Activated gamma-delta T cell treated with Interleukin-2 at 50 U/mL for 16 hours (primary cell): ENCODE data around the gene MGRN1.
A peak's percentile ranks its signal among the peaks of the same experiment; 100 is the strongest.

Source experiments
- DNase-seq: peaks from one replicate; pipeline ENCODE4 v3.0.0-alpha.2; 2020

The MGRN1 gene

DNA sequence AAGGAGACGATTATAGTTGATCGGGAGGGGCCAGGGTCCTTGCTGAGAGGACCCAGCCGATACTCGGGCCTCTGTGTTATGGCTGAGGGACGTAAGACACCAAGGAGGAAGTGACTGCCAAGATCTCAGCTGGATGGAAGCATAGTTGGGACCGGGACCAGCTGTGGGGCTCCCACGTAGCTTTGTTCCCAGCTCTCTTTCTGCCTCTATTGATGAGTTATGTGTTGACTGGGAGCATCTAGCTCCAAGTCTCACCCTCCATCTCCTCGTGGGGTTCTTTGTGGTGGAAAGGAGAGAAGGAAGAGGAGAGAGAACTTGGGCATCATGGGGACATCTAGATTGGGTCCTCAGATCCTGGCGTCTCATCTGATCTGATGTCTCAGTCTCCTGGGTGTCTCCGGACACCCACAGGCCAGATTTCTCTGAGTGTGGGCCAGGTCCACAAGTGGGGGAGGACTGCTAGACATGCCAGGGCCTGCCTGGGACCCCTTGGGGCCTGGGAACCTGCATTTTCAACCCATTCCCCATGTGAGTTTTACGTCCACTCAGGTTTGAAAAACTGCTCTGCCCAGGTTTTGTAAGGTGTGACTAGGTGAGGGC lies 1.0 kb downstream of the MGRN1 start:
- no peak for DNase-seq

- DNase-seq: no peak
These were observed 1.8 kb downstream of the MGRN1 start for GRCh38 chr16:4626396-4626795.

DNA sequence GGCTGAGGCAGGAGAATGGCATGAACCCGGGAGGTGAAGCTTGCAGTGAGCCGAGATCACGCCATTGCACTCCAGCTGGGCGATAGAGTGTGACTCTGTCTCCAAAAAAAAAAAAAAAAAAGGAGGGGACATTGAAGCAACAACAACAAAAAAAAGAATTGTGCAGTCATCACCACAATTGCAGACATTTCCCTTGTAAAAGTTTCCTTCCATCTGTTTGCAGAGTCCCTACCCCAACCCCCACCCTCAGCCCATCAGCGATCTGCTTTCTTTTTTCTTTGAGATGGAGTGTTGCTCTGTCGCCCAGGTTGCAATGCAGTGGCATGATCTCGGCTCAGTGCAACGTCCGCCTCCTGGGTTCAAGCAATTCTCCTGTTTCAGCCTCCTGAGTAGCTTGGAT lies 3.7 kb downstream of the MGRN1 start:
- DNase-seq: no peak

- DNase-seq: no peak
These were observed 6.8 kb downstream of the MGRN1 start for GRCh38 chr16:4631444-4631843.

DNA sequence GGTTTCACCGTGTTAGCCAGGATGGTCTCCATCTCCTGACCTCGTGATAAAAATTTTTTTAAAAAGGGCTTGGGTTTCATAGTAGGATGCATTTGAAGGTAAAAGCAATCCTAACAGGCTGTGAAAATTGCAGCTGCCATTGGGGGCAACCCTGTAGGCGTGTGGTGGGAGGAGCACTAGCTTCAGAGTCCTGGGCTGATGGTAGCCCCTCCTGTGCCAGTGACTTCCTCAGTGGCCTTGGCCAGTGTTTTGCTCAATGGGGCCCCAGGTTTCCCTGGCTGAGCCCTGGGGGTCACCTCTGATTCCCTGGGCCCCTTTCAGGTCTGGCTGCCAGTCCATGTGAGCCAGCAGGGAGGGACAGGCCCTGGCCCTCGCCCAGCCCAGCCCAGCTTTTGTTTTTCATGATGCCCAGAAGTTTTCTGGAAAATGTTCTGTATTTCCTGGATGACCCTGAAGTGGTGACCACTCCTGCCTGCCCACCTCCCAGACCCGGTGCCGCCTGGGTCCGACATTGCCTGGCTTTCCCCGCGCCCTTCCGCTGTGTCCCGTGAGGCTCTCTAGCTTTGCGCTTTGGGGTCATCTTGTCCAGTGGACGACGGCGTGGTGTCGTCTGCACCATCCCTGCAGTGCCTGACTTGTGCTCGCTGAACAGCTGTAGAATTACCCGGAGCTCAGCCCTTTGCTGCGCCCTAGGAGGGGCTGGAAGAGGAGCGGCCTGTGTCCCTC lies 9.4 kb downstream of the MGRN1 start:
- no peak for DNase-seq

DNA sequence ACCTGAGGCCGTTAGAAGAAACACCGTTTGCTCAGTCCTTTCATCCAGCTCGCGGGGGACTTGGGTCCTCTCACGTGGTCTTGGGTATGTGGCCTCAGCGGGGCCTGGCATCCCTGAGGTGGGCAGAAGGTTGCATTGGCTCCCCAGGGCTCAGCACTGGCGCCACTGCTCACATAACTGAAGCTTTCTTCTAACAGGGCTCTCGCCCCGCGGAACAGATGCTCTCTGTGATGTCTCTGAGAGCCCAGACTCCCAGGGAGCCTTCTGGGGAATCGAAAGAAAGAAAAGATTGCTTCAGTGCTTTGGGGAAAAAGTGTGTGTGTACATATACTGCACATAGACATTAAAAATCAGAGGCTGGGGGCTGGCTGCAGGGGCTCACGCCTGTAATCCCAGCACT lies 10.1 kb downstream of the MGRN1 start:
- no peak for DNase-seq

- DNase-seq: no peak
These were observed 11.6 kb downstream of the MGRN1 start for GRCh38 chr16:4636196-4636595.

DNA sequence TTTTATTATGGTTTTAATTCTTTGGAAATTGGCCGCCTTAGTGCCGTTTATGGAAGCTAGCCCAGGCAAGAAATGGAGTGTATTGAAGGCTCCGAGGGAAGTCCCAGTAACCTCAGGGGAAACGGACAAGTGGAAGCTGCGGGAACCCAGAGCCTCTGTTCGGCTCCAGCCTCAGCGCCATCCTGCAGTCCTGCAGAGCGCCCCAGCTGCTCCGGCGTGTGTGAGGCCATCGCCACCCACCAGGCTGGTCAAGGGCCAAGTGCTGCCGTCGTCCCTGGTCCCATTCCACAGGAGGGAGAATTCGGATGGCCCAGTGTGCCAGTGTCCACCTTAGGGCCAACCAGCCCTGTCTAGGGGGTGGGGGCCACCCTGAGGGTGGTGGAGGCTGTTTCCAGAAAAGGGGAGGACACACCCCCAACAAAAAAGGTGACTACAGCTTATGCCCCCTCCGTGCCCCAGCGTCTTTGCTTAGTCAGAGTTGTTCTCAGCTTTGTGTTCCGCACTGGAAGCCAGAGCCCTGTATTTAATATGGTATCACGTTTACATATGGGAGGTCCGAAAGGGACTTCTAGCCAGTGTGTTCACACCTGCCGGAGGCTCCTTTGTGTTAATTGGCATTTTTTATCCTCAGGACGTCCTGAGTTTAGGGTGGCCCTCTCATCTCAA lies 13.0 kb downstream of the MGRN1 start:
- no peak for DNase-seq

DNA sequence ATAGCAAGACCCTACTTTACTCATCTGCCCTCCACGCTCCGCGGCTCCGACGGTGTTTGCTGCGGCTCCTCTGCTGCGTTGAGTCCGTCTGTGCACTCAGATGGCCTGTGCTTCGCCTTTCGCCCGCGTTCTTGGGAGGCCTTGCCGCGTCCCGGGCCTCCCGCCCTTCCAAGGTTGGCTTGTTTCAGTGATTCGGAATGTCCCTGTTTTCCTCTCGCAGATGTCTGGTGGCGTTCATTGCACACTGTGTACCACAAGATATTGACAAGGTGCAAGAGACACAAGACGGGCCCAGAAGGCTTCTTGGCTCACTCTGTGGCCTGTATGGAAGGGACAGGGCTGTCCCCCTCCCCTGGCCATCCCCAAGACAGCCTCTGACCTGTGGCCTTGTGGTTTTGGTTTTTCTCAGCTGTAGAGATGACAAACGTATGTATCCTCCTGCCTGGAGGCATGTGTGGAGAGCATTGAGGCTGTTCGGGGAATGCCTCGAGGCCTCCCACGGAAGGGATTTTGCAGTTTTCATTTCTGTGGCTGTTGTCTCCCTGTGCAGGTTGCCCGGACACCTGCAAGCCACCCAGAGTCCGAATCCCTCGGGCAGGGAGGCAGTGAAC lies 15.4 kb downstream of the MGRN1 start:
- DNase-seq: no peak

- no peak for DNase-seq
These were observed 16.1 kb downstream of the MGRN1 start for GRCh38 chr16:4640572-4641305.

DNA sequence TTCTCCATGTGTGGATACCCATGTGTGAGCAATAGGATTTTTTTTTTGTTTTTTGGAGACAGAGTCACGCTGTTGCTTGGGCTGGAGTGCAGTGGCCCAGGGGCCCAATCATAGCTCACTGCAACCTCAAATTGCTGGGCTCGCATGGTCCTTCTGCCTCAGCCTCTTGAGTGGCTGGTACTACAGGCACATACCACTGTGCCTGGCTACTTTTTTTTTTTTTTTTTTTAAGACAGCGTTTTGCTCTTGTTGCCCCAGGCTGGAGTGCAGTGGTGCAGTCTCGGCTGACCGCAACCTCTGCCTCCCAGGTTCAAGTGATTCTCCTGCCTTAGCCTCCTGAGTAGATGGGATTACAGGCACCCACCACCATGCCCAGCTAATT lies 16.7 kb downstream of the MGRN1 start:
- no peak for DNase-seq

- DNase-seq: no peak
These were observed 17.3 kb downstream of the MGRN1 start for GRCh38 chr16:4641895-4642294.

DNA sequence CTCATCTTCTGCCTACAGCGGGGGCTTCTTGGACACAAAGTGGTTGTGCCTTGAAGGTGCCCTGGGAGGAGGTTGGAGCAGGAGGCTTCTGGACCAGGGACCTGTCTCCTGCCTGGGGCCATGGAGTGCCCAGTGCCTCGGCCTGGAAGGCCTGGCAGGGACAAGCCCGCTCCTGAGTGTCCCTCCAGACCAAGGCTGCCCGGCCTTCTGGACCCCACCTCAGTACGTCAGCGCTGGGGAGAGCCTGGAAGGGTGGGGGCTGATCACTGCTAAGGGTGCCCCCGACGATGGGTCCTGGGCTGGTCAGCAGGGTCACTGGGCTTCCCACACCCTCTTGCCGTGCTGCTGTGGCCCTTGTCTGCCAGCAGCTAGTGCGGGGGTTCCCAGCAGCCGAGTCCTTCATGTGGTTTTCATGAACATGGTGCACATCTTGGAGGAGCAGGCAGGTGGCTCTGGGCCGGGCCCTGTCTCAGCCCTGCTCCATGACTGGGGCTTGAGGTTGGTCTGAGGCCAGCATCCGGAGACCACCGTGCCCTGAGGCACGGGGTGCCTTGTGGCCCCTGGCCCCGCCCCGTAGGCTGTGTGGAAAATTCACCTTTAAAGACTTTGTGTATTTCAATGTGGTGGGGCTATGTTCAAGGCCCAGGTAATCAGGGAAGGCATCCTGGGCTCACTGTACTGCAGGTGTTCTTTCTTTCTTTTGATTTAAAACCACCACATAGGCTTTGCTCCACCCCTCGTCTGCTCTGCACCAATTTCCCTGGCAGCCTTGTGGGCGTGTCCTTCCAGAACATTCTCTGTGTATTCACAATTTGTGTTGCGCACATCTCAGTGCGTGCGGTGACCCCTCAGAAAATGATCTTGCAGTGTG lies 22.4 kb downstream of the MGRN1 start:
- DNase-seq: no peak

DNA sequence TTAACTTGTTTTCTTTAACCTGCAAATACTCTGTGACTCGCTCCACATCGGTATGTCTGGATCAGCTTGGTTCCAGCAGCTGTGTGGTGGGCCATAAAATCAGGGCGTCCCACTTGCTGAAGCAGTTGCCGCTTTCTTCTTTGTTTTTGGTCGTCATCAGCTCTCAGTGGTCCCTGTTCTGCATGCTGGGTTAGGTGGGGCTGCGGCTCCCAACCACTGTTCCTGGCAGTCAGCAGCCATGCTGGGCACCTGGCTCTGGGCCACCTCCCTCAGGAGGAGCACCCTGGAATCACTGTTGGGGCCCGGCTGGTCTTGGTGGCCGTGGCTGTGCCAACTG lies 23.0 kb downstream of the MGRN1 start:
- DNase-seq: no peak

DNA sequence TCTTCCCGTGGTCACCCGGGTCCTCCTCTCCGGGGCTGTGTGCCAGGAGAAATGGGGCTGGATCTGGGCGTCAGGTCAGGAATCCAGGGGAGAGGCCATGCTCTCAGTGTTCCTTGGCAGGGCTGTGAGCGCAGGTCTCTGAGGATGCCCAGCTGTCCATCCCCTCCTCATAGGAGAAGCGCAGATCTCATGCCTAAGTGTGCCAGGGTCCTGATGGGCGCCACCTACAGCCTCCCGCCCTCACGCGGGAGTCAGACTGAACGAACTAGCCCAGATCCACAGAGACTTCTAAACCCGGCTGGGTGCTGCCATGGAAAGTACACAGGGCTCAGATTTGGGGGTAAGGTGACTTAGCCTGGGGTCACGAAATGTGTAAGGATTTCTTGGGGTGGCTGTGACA lies 24.3 kb downstream of the MGRN1 start:
- DNase-seq: no peak

DNA sequence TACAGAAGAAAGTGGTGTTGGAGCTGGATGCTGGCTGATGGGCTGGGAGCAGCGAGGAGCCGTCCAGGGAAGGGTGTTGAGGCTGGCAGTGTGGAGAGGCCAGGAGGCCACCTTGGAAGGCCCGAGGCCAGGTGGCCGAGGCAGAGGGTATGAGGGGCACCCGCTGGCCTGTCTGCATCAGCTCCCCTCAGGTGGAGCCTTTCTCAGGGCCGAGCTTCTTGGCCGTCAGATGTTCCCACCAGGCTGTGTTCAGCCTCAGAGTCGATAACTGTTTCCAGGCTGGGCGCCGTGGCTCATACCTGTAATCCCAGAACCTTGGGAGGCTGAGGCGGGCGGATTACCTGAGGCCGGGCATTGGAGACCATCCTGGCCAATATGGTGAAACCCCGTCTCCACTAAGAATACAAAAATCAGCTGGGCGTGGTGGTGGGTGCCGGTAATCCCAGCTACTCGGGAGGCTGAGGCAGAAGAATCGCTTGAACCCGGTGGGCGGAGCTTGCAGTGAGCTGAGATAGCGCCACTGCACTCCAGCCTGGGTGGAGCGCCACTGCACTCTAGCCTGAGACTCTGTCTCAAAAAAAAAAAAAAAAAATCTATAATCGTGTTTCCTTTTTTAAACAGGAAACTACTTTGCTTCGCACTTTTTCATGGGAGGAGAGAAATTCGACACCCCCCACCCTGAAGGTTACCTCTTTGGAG lies 25.3 kb downstream of the MGRN1 start:
- DNase-seq: no peak

DNA sequence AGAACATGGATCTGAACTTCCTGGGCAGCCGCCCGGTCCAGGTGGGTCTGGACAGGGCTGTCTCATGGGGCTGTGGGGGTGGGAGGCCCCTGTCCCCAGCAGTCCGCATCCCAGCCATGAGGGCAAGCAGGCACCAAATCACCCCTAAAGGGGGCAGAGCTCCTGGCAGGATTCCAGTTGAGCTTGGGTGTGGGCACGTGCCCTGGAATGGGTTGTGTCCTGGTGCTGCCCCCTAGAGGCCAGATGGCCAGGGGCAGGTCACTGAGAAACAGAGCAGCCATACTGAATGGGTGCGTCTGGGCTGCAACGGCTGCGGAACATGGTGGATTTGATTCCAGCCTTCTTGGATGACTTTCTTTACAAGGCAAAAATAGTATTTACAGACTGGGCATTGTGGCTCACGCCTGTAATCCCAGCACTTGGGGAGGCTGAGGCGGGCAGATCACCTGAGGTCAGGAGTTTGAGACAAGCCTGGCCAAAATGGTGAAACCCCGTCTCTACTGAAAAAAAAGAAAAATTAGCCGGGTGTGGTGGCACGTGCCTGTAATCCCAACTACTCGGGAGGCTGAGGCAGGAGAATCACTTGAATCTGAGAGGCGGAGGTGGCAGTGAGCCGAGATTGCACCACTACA lies 25.9 kb downstream of the MGRN1 start:
- DNase-seq: peak; percentile 64

- DNase-seq: no peak
These were observed 27.2 kb downstream of the MGRN1 start for GRCh38 chr16:4651827-4652226.

DNA sequence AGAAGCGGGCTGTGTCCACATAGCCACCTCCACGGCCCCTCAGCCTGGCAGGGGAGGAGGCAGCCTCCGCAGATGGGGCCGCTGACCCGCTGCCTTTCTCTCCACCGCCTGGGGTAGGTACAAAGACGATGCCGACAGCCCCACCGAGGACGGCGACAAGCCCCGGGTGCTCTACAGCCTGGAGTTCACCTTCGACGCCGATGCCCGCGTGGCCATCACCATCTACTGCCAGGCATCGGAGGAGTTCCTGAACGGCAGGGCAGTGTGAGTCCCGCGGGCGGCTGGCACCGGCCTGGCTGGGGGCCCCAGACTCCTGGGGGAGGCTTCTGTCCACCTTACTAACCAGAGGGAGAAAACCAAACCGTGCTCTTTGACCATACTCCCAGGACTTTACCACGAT lies 27.9 kb downstream of the MGRN1 start:
- no peak for DNase-seq

DNA sequence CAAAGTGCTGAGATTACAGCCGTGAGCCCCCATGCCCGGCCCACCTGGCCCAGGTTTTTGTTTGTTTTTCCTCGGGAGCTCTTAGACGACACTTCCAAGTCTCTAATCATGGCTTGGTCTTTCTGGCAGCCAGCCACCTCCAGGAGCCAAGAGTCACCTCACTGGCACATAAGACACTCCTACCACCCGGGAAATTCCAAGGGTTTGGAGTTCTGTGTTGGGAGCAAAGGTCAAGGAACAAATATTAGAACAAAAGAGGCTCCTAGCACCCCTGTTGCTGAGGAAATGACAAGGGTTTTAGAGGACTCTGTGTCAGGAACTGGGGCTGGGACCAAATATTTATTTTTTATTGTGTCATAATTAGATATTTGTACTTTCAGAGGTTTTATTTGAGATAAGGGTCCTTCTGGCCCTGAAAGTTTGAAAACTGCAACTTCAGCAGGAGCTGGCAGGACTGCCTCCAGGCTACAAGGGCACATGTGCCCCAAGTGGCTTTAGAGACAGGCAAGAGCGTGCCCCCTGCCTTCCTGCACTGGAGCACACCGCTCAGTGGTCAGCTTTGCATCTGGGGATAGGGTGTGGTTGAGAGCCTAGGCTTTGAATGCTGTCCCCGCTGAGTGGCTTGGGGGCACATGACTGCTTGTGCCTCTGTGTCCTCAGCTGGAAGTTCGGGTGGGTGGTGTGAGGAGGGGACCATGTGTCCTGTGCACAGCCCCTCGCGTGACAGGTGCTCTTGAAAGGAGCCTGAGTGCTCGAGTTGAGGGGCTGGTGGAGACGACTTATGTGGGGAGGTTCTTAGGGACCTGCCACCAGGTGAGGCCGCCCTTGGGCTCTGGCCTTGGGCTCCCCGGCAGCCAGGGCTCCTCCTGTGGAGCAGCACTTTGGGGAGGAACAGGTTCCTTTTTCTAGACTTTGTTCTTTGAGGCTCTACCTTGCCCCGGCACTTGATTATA lies 29.7 kb downstream of the MGRN1 start:
- no peak for DNase-seq
